Body of pancreas (tissue), 4 donors: ENCODE measurements around the gene TBC1D9B. TPM values are rescaled to one million over a fixed set of nuclear protein-coding genes. Genes with fewer than 3 reads are reported as not detected.
"Not testable (repeated sequence)": the region's sequence is repeated elsewhere in the genome, so short reads cannot be mapped to it uniquely, and the experiment has no call there.

ENCODE experiments used
- ATAC-seq: fragments of 150-250 bp; one replicate; pipeline ENCODE4 v1.9.1; 2016
- DNase-seq, 4 donors: peaks; one replicate each; pipeline ENCODE4 v3.0.0-alpha.2; 2019
- H3K27ac ChIP-seq, 4 donors: fragments of 200-600 bp; sonication (generic); 1 replicate in 3 of 4; 2 replicates in 1 of 4; pipeline versions ENCODE4 v1.5.1 to v1.6.1; 2016 to 2019; ENCODE audit warnings: mild to moderate bottlenecking in 1 of 4, mixed read lengths in 1 of 4, moderate library complexity in 1 of 4
- H3K27me3 ChIP-seq, 2 donors: fragments of 200-600 bp; sonication (generic); one replicate each; pipeline ENCODE4 v1.6.0; 2016; ENCODE audit warnings: mild to moderate bottlenecking in 1 of 2
- H3K36me3 ChIP-seq, 2 donors: fragments of 200-600 bp; sonication (generic); replicated peaks in 1 of 2; 2 replicates each; pipeline ENCODE4 v1.5.1; 2016; ENCODE audit warnings: low read depth in 2 of 2; ENCODE audit not compliant: insufficient read depth in 1 of 2
- H3K4me1 ChIP-seq: fragments of 200-600 bp; sonication (generic); one replicate; pipeline ENCODE4 v1.6.0; 2016
- H3K4me3 ChIP-seq, 2 donors: fragments of 200-600 bp; sonication (generic); 1 replicate in 1 of 2; 2 replicates in 1 of 2; pipeline ENCODE4 v1.5.1; 2016 to 2019
- H3K9me3 ChIP-seq, 3 donors: fragments of 200-600 bp; sonication (generic); 1 replicate in 2 of 3; 2 replicates in 1 of 3; pipeline ENCODE4 v1.5.1; 2016
- POLR2A ChIP-seq, 3 donors: fragments of 450-650 bp; IDR thresholded peaks; one replicate each; pipeline ENCODE4 v1.6.1; 2016; ENCODE audit warnings: antibody characterized with exemption in 3 of 3, mild to moderate bottlenecking in 2 of 3
- WGBS, 2 donors: methylation state at CpG; one replicate each; pipeline ENCODE4 v1.1.5; 2017; 5-methylcytosine and 5-hydroxymethylcytosine counted together
- intact Hi-C: fragments of 100-400 bp; cut with DNase I; formaldehyde crosslinking; loops from one replicate; pipeline ENCODE4 v1.15.1; 2023
- total RNA-seq, 2 donors: library from RNA; depleted of rRNA; stranded (reverse); fragments of >200 nt; gene quantifications; one replicate each; pipeline ENCODE4 v1.1.0, GENCODE V29; 2016
- TF ChIP-seq, protein P1 (sequence below), 7 experiments: fragments of 450-650 bp in 4 of 7; fragments of 200-600 bp in 3 of 7; sonication (generic) in 3 of 7; IDR thresholded peaks; one replicate each; pipeline ENCODE4 v1.5.1; 2016 to 2019; ENCODE audit warnings: antibody characterized with exemption in 7 of 7

TBC1D9B gene
- total RNA-seq, 2 donors from 2014 or later, result 69.8 to 121 TPM

DNA sequence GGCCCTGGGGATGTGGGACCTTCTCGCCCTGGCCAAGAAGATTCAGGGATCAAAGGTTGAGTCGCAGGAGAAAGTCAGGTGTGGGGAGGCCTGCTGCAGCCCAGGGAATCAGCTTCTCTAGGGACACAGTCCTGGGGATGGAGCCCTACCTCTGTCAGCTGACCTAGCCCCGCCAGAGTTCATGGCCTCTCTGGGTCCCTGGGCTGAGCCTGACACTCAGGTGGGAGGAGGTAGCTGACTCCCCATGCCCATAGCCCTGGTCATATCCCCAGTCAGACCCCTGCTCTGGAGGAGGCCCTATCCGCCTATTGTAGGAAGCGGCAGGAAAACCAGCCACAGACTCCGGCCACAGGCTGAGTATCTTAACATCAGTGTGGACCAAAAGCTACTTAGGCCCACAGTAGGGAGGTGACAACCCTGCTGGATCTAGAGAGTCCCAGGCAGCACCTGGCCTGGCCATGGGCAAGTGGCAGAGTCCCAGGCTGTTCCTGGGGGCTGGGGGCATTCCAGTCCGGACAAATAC, 34.0 kb downstream of the TBC1D9B start:
- TF ChIP-seq, protein P1, sequence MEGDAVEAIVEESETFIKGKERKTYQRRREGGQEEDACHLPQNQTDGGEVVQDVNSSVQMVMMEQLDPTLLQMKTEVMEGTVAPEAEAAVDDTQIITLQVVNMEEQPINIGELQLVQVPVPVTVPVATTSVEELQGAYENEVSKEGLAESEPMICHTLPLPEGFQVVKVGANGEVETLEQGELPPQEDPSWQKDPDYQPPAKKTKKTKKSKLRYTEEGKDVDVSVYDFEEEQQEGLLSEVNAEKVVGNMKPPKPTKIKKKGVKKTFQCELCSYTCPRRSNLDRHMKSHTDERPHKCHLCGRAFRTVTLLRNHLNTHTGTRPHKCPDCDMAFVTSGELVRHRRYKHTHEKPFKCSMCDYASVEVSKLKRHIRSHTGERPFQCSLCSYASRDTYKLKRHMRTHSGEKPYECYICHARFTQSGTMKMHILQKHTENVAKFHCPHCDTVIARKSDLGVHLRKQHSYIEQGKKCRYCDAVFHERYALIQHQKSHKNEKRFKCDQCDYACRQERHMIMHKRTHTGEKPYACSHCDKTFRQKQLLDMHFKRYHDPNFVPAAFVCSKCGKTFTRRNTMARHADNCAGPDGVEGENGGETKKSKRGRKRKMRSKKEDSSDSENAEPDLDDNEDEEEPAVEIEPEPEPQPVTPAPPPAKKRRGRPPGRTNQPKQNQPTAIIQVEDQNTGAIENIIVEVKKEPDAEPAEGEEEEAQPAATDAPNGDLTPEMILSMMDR (IDR thresholded peaks at IDR 0.05), result no peak
- TF ChIP-seq POLR2A (IDR thresholded peaks at IDR 0.05), result no peak
- no peak for ATAC-seq
- Histone ChIP-seq H3K4me3 (no peak overlapping the region), H3K27me3 (no peaks in the 10 kb centered on the region), H3K27ac (no peak overlapping the region), H3K9me3 (no peaks in the 10 kb centered on the region), H3K36me3 (peaks cover 4 to 33% of the 10 kb centered on the region in 2 donors), H3K4me1 (no peaks in the 10 kb centered on the region)
- no peak for DNase-seq
- intact Hi-C loops, result no loop called here
- WGBS, 2 donors, result 98 to 100% methylated on average over 1 to 7 of the region's 7 CpGs

DNA sequence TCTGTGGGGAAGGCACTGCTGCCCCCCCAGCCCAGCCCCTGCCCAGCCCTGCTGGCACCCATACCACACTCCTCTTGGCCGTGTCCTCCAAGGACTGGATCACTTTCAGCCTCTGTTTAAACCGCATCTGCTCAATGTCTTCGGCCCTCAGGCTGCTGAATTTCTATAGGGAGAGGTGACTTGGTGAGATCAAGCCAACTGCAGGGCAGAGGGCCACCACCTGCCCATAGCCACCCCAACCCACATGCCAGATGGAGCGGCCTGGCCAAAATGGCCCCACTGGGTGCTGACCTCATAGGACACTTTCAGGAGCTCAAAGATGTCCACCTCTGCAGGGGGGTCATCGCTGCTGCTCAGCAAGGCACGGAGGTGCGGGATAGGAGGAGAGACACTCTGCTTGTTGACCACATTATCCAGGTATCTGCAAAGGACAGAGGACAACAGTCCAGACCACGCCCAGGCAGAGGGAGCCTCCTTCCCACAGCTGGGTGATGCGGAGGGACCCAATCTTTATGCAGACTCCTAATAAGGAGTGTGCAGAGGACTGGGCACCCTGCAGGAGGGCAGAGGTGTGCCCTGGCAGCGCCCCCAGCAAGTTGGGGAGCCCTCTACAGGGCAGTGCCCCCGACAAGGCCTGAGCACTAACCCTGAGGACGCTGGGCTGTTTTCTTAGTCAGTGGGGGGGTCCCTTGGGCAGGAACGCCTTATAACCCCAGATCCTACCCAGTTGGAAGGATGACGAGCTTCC, 34.7 kb downstream of the TBC1D9B start:
- H3K9me3 ChIP-seq, result no peaks in the 10 kb centered on the region
- peaks cover 4 to 33% of the 10 kb centered on the region in 2 donors for H3K36me3 ChIP-seq
- no peaks in the 10 kb centered on the region for H3K27me3 ChIP-seq
- ATAC-seq (no peak), DNase-seq (no peak)
- TF ChIP-seq, protein P1 (IDR thresholded peaks at IDR 0.05), result no peak
- TF ChIP-seq POLR2A (IDR thresholded peaks at IDR 0.05), result no peak
- no peak overlapping the region for H3K4me3 ChIP-seq
- H3K4me1 ChIP-seq, result no peaks in the 10 kb centered on the region
- 90 to 92% methylated on average over 3 to 14 of the region's 14 CpGs for WGBS, 2 donors
- intact Hi-C loops, result no loop called here
- no peak overlapping the region for H3K27ac ChIP-seq

DNA sequence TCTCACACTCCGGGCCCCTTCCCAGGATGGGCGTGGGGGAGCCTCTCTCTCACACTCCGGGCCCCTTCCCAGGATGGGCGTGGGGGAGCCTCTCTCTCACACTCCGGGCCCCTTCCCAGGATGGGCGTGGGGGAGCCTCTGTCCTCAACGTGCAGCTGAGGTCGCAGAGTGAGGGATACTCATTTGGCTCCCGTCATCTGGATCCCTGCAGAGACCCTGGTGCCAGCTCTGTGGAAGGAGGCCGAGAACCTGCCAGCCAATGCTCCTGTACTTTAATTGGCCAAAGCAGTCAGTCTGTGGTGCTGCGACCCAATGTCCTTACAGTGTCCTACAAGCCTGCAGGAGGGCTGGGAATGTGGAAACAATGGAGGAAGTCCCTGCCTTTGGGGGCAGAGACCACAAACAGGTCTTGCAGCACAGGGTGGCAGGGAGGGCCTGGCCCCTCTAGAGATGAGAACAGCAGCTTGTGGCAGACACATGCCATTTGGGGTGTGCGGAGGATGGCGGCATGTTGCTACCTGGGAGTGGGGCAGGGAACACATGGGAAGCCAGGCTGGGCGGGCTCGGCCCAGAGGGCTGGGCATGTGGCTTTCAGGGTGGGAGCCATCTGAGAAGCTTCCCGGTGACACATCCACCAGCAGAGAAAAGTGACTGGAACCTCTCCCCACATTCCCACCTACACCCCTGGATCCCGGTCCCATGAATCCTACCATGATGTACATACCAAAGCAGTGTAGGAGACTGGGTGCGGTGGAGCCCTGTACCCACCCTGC, 35.5 kb downstream of the TBC1D9B start:
- ATAC-seq (no peak), DNase-seq (no peak)
- Histone ChIP-seq H3K4me1 (no peaks in the 10 kb centered on the region), H3K27ac (no peak overlapping the region), H3K27me3 (no peaks in the 10 kb centered on the region), H3K4me3 (no peak overlapping the region), H3K36me3 (peaks cover 4 to 33% of the 10 kb centered on the region in 2 donors), H3K9me3 (no peaks in the 10 kb centered on the region)
- TF ChIP-seq, protein P1 (IDR thresholded peaks at IDR 0.05), result no peak
- TF ChIP-seq POLR2A (IDR thresholded peaks at IDR 0.05), result no peak
- intact Hi-C loops, result no loop called here
- 93 to 100% methylated on average over 2 to 12 of the region's 18 CpGs for WGBS, 2 donors

DNA sequence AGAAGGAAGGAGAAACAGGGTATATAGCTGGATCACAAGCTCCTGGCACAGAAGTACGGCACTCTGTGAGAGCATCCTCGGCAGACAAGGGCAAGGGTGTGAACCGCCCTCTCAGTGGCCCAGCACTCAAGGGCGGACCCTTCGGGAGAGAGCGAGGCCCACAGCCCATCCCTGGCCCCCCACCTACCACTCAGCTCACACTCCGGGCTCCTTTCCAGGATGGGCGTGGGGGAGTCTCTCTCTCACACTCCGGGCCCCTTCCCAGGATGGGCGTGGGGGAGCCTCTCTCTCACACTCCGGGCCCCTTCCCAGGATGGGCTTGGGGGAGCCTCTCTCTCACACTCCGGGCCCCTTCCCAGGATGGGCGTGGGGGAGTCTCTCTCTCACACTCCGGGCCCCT, 36.2 kb downstream of the TBC1D9B start:
- H3K27ac ChIP-seq, DNase-seq, intact Hi-C loops, H3K9me3 ChIP-seq, H3K4me3 ChIP-seq, H3K4me1 ChIP-seq, H3K27me3 ChIP-seq, ATAC-seq: not testable (repeated sequence)
- H3K36me3 ChIP-seq, result peaks cover 4 to 33% of the 10 kb centered on the region in 2 donors
- WGBS, 2 donors, result 97 to 98% methylated on average over 9 to 11 of the region's 14 CpGs

DNA sequence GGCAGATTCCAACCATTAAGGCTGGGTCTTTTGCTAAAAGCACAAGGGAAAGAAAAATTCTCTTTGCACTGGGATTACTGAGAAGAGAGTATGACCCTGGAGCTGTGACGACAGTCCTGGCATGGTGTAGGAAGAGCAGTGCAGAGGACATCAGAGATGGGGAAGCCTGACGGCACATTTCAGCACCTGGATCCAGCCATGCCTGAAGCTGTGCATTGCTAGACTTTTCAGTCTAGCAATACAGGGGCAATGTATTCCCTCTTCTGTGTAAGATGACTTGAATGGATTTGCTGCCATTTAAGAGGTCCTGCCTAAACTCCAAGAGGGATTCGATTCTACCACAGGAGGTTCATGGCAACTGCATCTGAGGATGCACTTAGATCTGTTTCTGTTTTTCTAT, 36.7 kb downstream of the TBC1D9B start:
- DNase-seq (no peak), ATAC-seq (no peak)
- 89 to 92% methylated on average over 3 of the region's 3 CpGs for WGBS, 2 donors
- no peaks in the 10 kb centered on the region for H3K4me1 ChIP-seq
- H3K9me3 ChIP-seq, result no peaks in the 10 kb centered on the region
- no peak overlapping the region for H3K27ac ChIP-seq
- H3K36me3 ChIP-seq, result peaks cover 4 to 28% of the 10 kb centered on the region in 2 donors
- H3K4me3 ChIP-seq, result no peak overlapping the region
- TF ChIP-seq, protein P1 (IDR thresholded peaks at IDR 0.05), result no peak
- TF ChIP-seq POLR2A (IDR thresholded peaks at IDR 0.05), result no peak
- no peaks in the 10 kb centered on the region for H3K27me3 ChIP-seq
- intact Hi-C loops, result no loop called here
